Neuronal stem cell (in vitro differentiated cells): Measurements from ENCODE around the gene SCIN.

Experiments
- DNase-seq: peaks from one replicate; pipeline ENCODE4 v3.0.0-alpha.2; 2013; ENCODE audit warnings: low spot score
- H2AFZ ChIP-seq: one replicate; pipeline ENCODE4 v1.6.1; 2013; ENCODE audit warnings: mild to moderate bottlenecking, low read length, inconsistent platforms
- H2AK5ac ChIP-seq: 2 replicates; pipeline ENCODE4 v1.6.1; 2013; ENCODE audit warnings: low read depth, mild to moderate bottlenecking, inconsistent platforms, low read length, moderate library complexity, mixed read lengths
- H2BK120ac ChIP-seq: 2 replicates; pipeline ENCODE4 v1.6.1; 2013; ENCODE audit warnings: low read depth, mild to moderate bottlenecking, inconsistent platforms, low read length, moderate library complexity, mixed read lengths
- H2BK12ac ChIP-seq: one replicate; pipeline ENCODE4 v1.6.1; 2013; ENCODE audit warnings: low read length, inconsistent platforms
- H2BK15ac ChIP-seq: 2 replicates; pipeline ENCODE4 v1.6.1; 2013; ENCODE audit warnings: mild to moderate bottlenecking, low read length, inconsistent platforms, mixed read lengths
- H2BK5ac ChIP-seq: one replicate; pipeline ENCODE4 v1.6.1; 2013; ENCODE audit warnings: inconsistent platforms, mild to moderate bottlenecking, low read length, moderate library complexity
- H3K14ac ChIP-seq: one replicate; pipeline ENCODE4 v1.6.1; 2013; ENCODE audit warnings: low read length, inconsistent platforms
- H3K18ac ChIP-seq: 2 replicates; pipeline ENCODE4 v1.6.1; 2013; ENCODE audit warnings: low read length, inconsistent platforms
- H3K23ac ChIP-seq: 2 replicates; pipeline ENCODE4 v1.6.1; 2013; ENCODE audit warnings: low read depth, mild to moderate bottlenecking, mixed read lengths, low read length, inconsistent platforms; ENCODE audit not compliant: poor library complexity
- H3K27ac ChIP-seq: replicated peaks from 3 replicates; pipeline ENCODE4 v1.5.1; 2013; ENCODE audit warnings: low read length, inconsistent platforms
- H3K27me3 ChIP-seq, 3 experiments: 2 replicates each; pipeline ENCODE4 v1.6.1; 2013; ENCODE audit warnings: low read length in 3 of 3, mild to moderate bottlenecking in 2 of 3, inconsistent platforms in 1 of 3, low read depth in 1 of 3, mixed read lengths in 1 of 3, moderate library complexity in 1 of 3; ENCODE audit not compliant: control insufficient read depth in 3 of 3, insufficient read depth in 3 of 3
- H3K36me3 ChIP-seq, 2 donors: replicated peaks in 1 of 2; 2 replicates each; pipeline ENCODE4 v1.6.1; 2013; ENCODE audit warnings: low read length in 2 of 2; ENCODE audit not compliant: control insufficient read depth in 2 of 2, insufficient read depth in 2 of 2
- H3K4ac ChIP-seq: 2 replicates; pipeline ENCODE4 v1.6.1; 2013; ENCODE audit warnings: inconsistent platforms, mild to moderate bottlenecking, low read length, moderate library complexity
- H3K4me1 ChIP-seq, 2 donors: 1 replicate in 1 of 2; 2 replicates in 1 of 2; pipeline ENCODE4 v1.6.1; 2013; ENCODE audit warnings: low read length in 2 of 2, low read depth in 1 of 2; ENCODE audit not compliant: control insufficient read depth in 2 of 2, insufficient read depth in 1 of 2
- H3K4me2 ChIP-seq: one replicate; pipeline ENCODE4 v1.6.1; 2013; ENCODE audit warnings: mild to moderate bottlenecking, low read length, inconsistent platforms; ENCODE audit not compliant: insufficient read depth, poor library complexity, severe bottlenecking
- H3K4me3 ChIP-seq, 2 donors: 2 replicates each; pipeline ENCODE4 v1.5.1; 2013; ENCODE audit warnings: low read length in 2 of 2, mild to moderate bottlenecking in 2 of 2, inconsistent platforms in 1 of 2, moderate library complexity in 1 of 2
- H3K79me1 ChIP-seq: one replicate; pipeline ENCODE4 v1.6.1; 2013; ENCODE audit warnings: low read depth, mild to moderate bottlenecking, inconsistent platforms, low read length, moderate library complexity
- H3K9ac ChIP-seq: one replicate; pipeline ENCODE4 v1.6.1; 2013; ENCODE audit warnings: mild to moderate bottlenecking, low read depth, low read length, inconsistent platforms; ENCODE audit not compliant: poor library complexity
- H3K9me3 ChIP-seq, 2 donors: replicated peaks in 1 of 2; 2 replicates each; pipeline versions ENCODE3 to v1.6.1; 2013; ENCODE audit warnings: low read length in 2 of 2, mild to moderate bottlenecking in 2 of 2, inconsistent platforms in 1 of 2, low read depth in 1 of 2, mixed read lengths in 1 of 2, moderate library complexity in 1 of 2; ENCODE audit not compliant: control insufficient read depth in 2 of 2, insufficient read depth in 1 of 2
- H4K8ac ChIP-seq: one replicate; pipeline ENCODE4 v1.6.1; 2013; ENCODE audit warnings: low read depth, mild to moderate bottlenecking, inconsistent platforms, low read length, moderate library complexity
- H4K91ac ChIP-seq: one replicate; pipeline ENCODE4 v1.6.1; 2013; ENCODE audit warnings: low read length, low read depth, mild to moderate bottlenecking, inconsistent platforms; ENCODE audit not compliant: poor library complexity
- whole genome bisulfite sequencing, 2 donors: extraction: QIAGEN DNeasy Blood & Tissue Kit; methylation state at CpG; one replicate each; pipeline ENCODE4 v1.1.7; 2013; ENCODE audit warnings: missing lambda C conversion rate in 2 of 2, mixed read lengths in 1 of 2; ENCODE audit not compliant: insufficient read length in 2 of 2, insufficient replicate concordance in 1 of 2; ENCODE audit errors: extremely low coverage in 2 of 2; 5-methylcytosine and 5-hydroxymethylcytosine counted together

SCIN gene

DNA sequence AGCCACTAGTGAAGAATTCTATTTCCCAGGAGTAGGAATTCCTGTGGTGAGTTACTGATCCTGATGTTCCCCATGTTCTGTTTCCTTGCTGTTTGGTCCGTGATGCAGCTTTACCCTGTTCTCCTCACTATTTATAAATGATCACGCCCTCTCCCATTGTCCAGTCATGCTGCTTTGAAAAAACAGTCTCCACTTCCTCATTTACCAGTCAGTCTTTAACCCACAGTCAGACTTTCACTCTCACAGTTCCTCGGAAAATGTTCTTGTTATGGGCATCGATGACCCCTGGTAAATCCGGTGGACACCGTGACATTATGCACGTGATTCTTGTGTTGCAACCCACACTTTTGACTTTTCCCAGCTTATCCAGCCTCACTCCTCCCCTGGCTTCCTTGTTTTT is 14.4 kb downstream of the SCIN start:
- Histone ChIP-seq H2BK5ac (no peak overlapping the region), H3K18ac (peak overlapping the region; percentile 5), H3K4me3 (no peak overlapping the region), H3K9me3 (no peaks in the 10 kb centered on the region), H3K14ac (no peak overlapping the region), H3K27ac (no peak overlapping the region), H3K27me3 (peaks cover 0 to 2% (median 0%) of the 10 kb centered on the region in 3 experiments), H2AK5ac (no peak overlapping the region), H2BK15ac (no peak overlapping the region), H2BK12ac (no peak overlapping the region), H3K4me2 (no peak overlapping the region), H3K9ac (no peak overlapping the region), H3K4me1 (no peaks in the 10 kb centered on the region), H3K23ac (no peak overlapping the region), H4K91ac (no peak overlapping the region), H4K8ac (no peak overlapping the region), H2AFZ (no peak overlapping the region), H3K36me3 (no peaks in the 10 kb centered on the region), H3K4ac (no peak overlapping the region), H3K79me1 (no peaks in the 10 kb centered on the region), H2BK120ac (no peak overlapping the region)
- no peak for DNase-seq
- WGBS, 2 donors = no CpG with 5 or more reads among the region's 7 CpGs

DNA sequence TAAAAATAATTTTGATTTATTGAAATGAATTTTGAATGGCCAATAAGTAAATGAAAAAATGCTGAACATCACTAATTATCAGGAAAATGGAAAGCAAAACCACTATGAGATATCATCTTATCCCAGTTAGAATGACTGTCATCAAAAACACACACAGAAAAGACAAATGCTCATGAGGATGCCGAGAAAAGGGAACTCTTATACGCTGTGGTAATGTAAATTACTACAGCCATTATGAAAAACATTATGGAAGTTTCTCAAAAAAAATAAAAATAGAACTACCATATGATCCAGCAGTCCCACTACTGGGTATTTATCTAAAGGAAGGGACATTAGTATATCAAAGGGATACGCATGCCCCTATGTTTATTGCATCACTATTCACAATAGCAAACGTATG is 15.8 kb downstream of the SCIN start:
- Histone ChIP-seq H3K79me1 (no peaks in the 10 kb centered on the region), H3K9me3 (no peaks in the 10 kb centered on the region), H2BK15ac (no peak overlapping the region), H2BK5ac (no peak overlapping the region), H3K27ac (no peak overlapping the region), H3K23ac (no peak overlapping the region), H3K36me3 (no peaks in the 10 kb centered on the region), H4K91ac (no peak overlapping the region), H2BK12ac (no peak overlapping the region), H3K4ac (no peak overlapping the region), H3K4me2 (no peak overlapping the region), H2BK120ac (no peak overlapping the region), H2AK5ac (no peak overlapping the region), H3K9ac (no peak overlapping the region), H4K8ac (no peak overlapping the region), H3K4me3 (no peak overlapping the region), H3K27me3 (peaks cover 0 to 5% (median 0%) of the 10 kb centered on the region in 3 experiments), H3K14ac (no peak overlapping the region), H2AFZ (no peak overlapping the region), H3K18ac (no peak overlapping the region), H3K4me1 (no peaks in the 10 kb centered on the region)
- no peak for DNase-seq
- no CpG with 5 or more reads among the region's 4 CpGs for WGBS, 2 donors

DNA sequence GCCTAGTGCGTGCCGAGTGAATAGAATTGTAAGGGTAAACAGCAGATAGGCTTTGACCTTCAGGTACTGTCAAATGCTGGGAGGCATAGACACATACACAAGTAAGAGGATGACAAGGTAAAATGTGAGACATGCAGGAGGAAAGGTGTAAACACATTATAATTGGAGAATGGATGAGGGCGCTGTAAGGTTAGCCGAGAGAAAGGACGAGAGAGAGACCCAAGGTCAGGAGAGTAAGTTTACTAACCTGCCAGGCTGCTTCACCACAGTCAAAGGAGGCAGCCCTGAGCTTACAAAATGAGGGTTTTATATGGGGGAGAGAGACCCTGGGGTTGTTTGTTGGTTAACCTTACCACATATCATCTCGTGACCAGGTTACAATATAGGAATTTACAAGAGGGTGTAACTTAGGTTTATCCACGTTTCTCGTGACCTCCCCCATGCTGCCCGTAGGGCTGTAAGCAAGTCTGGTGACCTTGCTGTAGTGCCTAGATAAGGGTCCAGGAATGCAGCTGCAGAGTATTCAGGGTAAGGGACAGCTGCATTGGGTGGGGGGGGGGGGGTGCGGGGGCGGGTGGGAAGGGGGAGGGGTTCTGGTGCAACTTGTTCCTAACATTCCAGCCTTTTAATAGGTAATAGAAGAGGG is 17.9 kb downstream of the SCIN start:
- Histone ChIP-seq H3K9me3 (no peaks in the 10 kb centered on the region), H3K36me3 (no peaks in the 10 kb centered on the region), H3K18ac (no peak overlapping the region), H3K4me2 (no peak overlapping the region), H4K8ac (no peak overlapping the region), H2BK5ac (no peak overlapping the region), H3K23ac (no peak overlapping the region), H3K27ac (no peak overlapping the region), H3K9ac (no peak overlapping the region), H4K91ac (no peak overlapping the region), H2BK12ac (no peak overlapping the region), H3K27me3 (peaks cover 0 to 6% (median 0%) of the 10 kb centered on the region in 3 experiments), H3K79me1 (no peaks in the 10 kb centered on the region), H3K4ac (no peak overlapping the region), H3K4me1 (no peaks in the 10 kb centered on the region), H3K14ac (no peak overlapping the region), H2AFZ (no peak overlapping the region), H3K4me3 (no peak overlapping the region), H2BK15ac (no peak overlapping the region), H2AK5ac (no peak overlapping the region), H2BK120ac (no peak overlapping the region)
- no peak for DNase-seq
- no CpG with 5 or more reads among the region's 11 CpGs for WGBS, 2 donors

GRCh38 chr7:12590559-12590958 is 20.0 kb downstream of the SCIN start:
- Histone ChIP-seq H3K79me1 (no peaks in the 10 kb centered on the region), H4K91ac (no peak overlapping the region), H2BK120ac (no peak overlapping the region), H2AK5ac (no peak overlapping the region), H3K27me3 (peaks cover 0 to 6% (median 0%) of the 10 kb centered on the region in 3 experiments), H4K8ac (no peak overlapping the region), H3K9ac (no peak overlapping the region), H3K9me3 (no peaks in the 10 kb centered on the region), H3K36me3 (no peaks in the 10 kb centered on the region), H3K18ac (no peak overlapping the region), H3K4me1 (no peaks in the 10 kb centered on the region), H3K27ac (no peak overlapping the region), H2BK12ac (no peak overlapping the region), H3K4me3 (no peak overlapping the region), H3K23ac (no peak overlapping the region), H3K14ac (no peak overlapping the region), H2AFZ (no peak overlapping the region), H2BK15ac (no peak overlapping the region), H3K4me2 (no peak overlapping the region), H3K4ac (no peak overlapping the region), H2BK5ac (no peak overlapping the region)
- DNase-seq = no peak
- no CpG with 5 or more reads among the region's 7 CpGs for whole genome bisulfite sequencing, 2 donors
